ENCODE results near the gene ADARB1.

The ADARB1 gene

GRCh38 chr21:45105906-45106485 lies 31.6 kb downstream of the ADARB1 start (continued):
- TF ChIP-seq ZNF449 (tag by site-specific recombination; IDR thresholded peaks at IDR 0.05) (no peak), TRIM28 (IDR thresholded peaks at IDR 0.05; ENCODE audit: borderline replicate concordance, low read length) (peak; percentile 97), ZSCAN4 (tag by site-specific recombination; IDR thresholded peaks at IDR 0.05) (no peak), ZNF311 (tag by site-specific recombination; IDR thresholded peaks at IDR 0.05; ENCODE audit: borderline replicate concordance) (no peak), ZNF221 (tag by site-specific recombination; IDR thresholded peaks at IDR 0.05; ENCODE audit: borderline replicate concordance) (no peak), ZNF785 (tag by site-specific recombination; IDR thresholded peaks at IDR 0.05) (no peak), WT1 (tag by site-specific recombination; IDR thresholded peaks at IDR 0.05) (no peak), GLI2 (tag by site-specific recombination; IDR thresholded peaks at IDR 0.05; ENCODE audit: borderline replicate concordance, low read depth) (no peak), ZNF596 (tag by site-specific recombination; IDR thresholded peaks at IDR 0.05) (0 out of 2 replicates have a peak, but pooled peaks have one; percentile 13), ZNF747 (tag by site-specific recombination; IDR thresholded peaks at IDR 0.05) (no peak), ZNF670 (tag by site-specific recombination; IDR thresholded peaks at IDR 0.05; ENCODE audit: low read depth) (no peak), SP2 (tag by site-specific recombination; IDR thresholded peaks at IDR 0.05) (no peak), OVOL3 (tag by site-specific recombination; IDR thresholded peaks at IDR 0.05) (no peak), GLIS2 (tag by site-specific recombination; IDR thresholded peaks at IDR 0.05) (no peak), ZBTB8A (tag by site-specific recombination; IDR thresholded peaks at IDR 0.05) (peak; percentile 40; the same call in 1 of the 2 replicates), PRDM2 (tag by site-specific recombination; IDR thresholded peaks at IDR 0.05; ENCODE audit: borderline replicate concordance) (no peak), ZNF26 (tag by site-specific recombination; IDR thresholded peaks at IDR 0.05) (no peak), ZNF19 (tag by site-specific recombination; IDR thresholded peaks at IDR 0.05; ENCODE audit: low read depth) (no peak), ZNF169 (tag by site-specific recombination; IDR thresholded peaks at IDR 0.05) (no peak), ZNF560 (tag by site-specific recombination; IDR thresholded peaks at IDR 0.05; ENCODE audit: borderline replicate concordance) (no peak), ZNF132 (tag by site-specific recombination; IDR thresholded peaks at IDR 0.05; ENCODE audit: borderline replicate concordance) (no peak), PRDM6 (tag by site-specific recombination; IDR thresholded peaks at IDR 0.05) (peak; percentile 74), ZNF843 (tag by site-specific recombination; IDR thresholded peaks at IDR 0.05) (no peak; the same call in 1 of the 2 replicates), ZEB2 (tag by site-specific recombination; IDR thresholded peaks at IDR 0.05) (no peak), ZNF561 (tag by site-specific recombination; IDR thresholded peaks at IDR 0.05; ENCODE audit: borderline replicate concordance) (0 out of 2 replicates have a peak, but pooled peaks have one; percentile 39), CTCF (tag by site-specific recombination; IDR thresholded peaks at IDR 0.05) (no peak), ZNF133 (tag by site-specific recombination; IDR thresholded peaks at IDR 0.05) (no peak)
